WTC11 (cell line): ENCODE measurements around the gene PGRMC2.

Experiments
- CREM ChIP-seq: sonication (generic); formaldehyde crosslinking; IDR thresholded peaks from 2 replicates; pipeline ENCODE4 v1.8.1; 2022; ENCODE audit warnings: mild to moderate bottlenecking, missing genetic modification reagents, moderate library complexity
- FOXJ3 ChIP-seq: sonication (generic); formaldehyde crosslinking; IDR thresholded peaks from 2 replicates; pipeline ENCODE4 v1.9.0; 2021; ENCODE audit warnings: missing genetic modification reagents, mild to moderate bottlenecking, borderline replicate concordance
- ZBTB21 ChIP-seq: sonication (generic); formaldehyde crosslinking; IDR thresholded peaks from 2 replicates; pipeline ENCODE4 v1.8.1; 2023; ENCODE audit warnings: mild to moderate bottlenecking, missing genetic modification reagents, borderline replicate concordance
- TF ChIP-seq, protein P1 (sequence below): sonication (generic); formaldehyde crosslinking; IDR thresholded peaks from 2 replicates; pipeline ENCODE4 v1.8.0; 2022; ENCODE audit warnings: mild to moderate bottlenecking, missing genetic modification reagents
- TF ChIP-seq, protein P2 (sequence below): sonication (generic); formaldehyde crosslinking; IDR thresholded peaks from 2 replicates; pipeline ENCODE4 v1.8.0; 2023; ENCODE audit warnings: missing genetic modification reagents, mild to moderate bottlenecking, borderline replicate concordance

DNA sequence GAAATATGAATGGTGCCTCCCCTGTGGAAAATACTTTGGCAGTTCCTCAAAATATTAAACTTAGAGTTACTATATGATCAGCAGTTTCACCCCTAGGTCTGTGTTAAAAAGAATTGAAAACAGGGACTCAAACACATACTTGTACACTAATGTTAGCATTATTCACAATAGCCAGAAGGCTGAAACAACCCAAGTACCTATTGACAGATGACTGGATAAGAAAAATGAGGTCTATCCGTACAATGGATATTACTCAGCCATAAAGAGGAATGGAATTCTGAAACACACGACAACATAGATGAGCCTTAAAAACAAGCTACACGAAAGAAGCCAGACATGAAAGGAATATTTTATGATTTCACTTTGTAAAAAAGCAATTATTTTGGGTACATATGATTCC, 54.9 kb downstream of the PGRMC2 start:
- TF ChIP-seq CREM (CRISPR knock-in tag) (no peak), ZBTB21 (CRISPR knock-in tag) (no peak), FOXJ3 (no peak)
- TF ChIP-seq, protein P1, sequence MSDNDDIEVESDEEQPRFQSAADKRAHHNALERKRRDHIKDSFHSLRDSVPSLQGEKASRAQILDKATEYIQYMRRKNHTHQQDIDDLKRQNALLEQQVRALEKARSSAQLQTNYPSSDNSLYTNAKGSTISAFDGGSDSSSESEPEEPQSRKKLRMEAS (CRISPR knock-in tag), result no peak
- TF ChIP-seq, protein P2, sequence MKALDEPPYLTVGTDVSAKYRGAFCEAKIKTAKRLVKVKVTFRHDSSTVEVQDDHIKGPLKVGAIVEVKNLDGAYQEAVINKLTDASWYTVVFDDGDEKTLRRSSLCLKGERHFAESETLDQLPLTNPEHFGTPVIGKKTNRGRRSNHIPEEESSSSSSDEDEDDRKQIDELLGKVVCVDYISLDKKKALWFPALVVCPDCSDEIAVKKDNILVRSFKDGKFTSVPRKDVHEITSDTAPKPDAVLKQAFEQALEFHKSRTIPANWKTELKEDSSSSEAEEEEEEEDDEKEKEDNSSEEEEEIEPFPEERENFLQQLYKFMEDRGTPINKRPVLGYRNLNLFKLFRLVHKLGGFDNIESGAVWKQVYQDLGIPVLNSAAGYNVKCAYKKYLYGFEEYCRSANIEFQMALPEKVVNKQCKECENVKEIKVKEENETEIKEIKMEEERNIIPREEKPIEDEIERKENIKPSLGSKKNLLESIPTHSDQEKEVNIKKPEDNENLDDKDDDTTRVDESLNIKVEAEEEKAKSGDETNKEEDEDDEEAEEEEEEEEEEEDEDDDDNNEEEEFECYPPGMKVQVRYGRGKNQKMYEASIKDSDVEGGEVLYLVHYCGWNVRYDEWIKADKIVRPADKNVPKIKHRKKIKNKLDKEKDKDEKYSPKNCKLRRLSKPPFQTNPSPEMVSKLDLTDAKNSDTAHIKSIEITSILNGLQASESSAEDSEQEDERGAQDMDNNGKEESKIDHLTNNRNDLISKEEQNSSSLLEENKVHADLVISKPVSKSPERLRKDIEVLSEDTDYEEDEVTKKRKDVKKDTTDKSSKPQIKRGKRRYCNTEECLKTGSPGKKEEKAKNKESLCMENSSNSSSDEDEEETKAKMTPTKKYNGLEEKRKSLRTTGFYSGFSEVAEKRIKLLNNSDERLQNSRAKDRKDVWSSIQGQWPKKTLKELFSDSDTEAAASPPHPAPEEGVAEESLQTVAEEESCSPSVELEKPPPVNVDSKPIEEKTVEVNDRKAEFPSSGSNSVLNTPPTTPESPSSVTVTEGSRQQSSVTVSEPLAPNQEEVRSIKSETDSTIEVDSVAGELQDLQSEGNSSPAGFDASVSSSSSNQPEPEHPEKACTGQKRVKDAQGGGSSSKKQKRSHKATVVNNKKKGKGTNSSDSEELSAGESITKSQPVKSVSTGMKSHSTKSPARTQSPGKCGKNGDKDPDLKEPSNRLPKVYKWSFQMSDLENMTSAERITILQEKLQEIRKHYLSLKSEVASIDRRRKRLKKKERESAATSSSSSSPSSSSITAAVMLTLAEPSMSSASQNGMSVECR (CRISPR knock-in tag), result no peak
